ENCODE measurements around the gene MINDY4. TPM values are rescaled to one million over a fixed set of nuclear protein-coding genes. Genes with fewer than 3 reads are reported as not detected.

MINDY4 gene
- total RNA-seq, result 1 to 10 TPM; 1.8 to 6.1 TPM
- polyA plus RNA-seq, result 1 to 10 TPM in 1 of 2 donors, under 1 TPM in 1; 0.93 to 1.9 TPM

DNA sequence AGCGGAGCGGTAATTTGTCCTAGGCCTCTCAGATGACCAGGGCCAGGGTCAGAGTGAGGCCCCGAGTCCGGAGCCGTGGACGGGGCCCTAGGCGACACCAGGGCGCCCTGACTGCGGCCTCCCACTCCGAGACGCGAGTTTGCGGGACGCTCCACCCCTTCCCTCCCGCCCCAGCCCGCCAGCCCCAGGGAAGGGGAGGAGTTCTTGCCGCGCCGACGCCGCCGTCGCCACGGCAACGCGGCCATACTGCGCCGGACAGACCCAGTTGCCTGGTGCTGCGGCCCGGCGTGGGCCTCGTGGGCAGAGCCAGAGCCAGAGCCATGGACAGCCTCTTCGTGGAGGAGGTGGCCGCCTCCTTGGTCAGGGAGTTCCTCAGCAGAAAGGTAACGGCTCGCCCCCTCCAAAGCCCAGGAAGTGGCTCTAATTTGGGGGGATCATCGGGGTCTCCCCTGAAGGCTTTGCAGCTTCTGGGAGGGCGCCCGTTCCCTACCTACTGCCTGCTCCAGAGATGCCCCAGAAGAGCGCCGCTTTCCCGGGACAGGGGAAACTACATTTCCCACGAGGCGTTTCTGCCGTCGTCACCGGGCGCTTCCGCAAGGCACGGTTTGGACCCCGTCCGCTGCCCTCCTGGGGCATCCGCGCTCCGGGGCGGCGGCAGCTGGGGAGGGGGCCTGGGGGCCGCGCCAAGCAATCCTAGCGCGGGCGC, at the start of gene MINDY4:
MINDY4 (plus strand) TSS at position 244 of the 706 bp plus-strand sequence; CDS start at position 321, 77 bp downstream.
- TF ChIP-seq, protein P1, sequence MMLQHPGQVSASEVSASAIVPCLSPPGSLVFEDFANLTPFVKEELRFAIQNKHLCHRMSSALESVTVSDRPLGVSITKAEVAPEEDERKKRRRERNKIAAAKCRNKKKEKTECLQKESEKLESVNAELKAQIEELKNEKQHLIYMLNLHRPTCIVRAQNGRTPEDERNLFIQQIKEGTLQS (IDR thresholded peaks at IDR 0.05), result no peak
- TF ChIP-seq, protein P2, sequence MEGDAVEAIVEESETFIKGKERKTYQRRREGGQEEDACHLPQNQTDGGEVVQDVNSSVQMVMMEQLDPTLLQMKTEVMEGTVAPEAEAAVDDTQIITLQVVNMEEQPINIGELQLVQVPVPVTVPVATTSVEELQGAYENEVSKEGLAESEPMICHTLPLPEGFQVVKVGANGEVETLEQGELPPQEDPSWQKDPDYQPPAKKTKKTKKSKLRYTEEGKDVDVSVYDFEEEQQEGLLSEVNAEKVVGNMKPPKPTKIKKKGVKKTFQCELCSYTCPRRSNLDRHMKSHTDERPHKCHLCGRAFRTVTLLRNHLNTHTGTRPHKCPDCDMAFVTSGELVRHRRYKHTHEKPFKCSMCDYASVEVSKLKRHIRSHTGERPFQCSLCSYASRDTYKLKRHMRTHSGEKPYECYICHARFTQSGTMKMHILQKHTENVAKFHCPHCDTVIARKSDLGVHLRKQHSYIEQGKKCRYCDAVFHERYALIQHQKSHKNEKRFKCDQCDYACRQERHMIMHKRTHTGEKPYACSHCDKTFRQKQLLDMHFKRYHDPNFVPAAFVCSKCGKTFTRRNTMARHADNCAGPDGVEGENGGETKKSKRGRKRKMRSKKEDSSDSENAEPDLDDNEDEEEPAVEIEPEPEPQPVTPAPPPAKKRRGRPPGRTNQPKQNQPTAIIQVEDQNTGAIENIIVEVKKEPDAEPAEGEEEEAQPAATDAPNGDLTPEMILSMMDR (IDR thresholded peaks at IDR 0.05; ENCODE audit: low read depth, low read length, missing input control), result no peak
- TF ChIP-seq GABPA (IDR thresholded peaks at IDR 0.05 in 1 of 2, conservative IDR thresholded peaks at IDR 0.05 in 1 of 2) (peak in 1 of 2 donors; percentile 40), MAX (IDR thresholded peaks at IDR 0.05) (peak; percentile 15), YY1 (IDR thresholded peaks at IDR 0.05) (peak; percentile 94), RXRA (IDR thresholded peaks at IDR 0.05) (peak in 1 of 2 donors; percentile 3)
- WGBS, result 2% methylated on average over 62 of the region's 62 CpGs

DNA sequence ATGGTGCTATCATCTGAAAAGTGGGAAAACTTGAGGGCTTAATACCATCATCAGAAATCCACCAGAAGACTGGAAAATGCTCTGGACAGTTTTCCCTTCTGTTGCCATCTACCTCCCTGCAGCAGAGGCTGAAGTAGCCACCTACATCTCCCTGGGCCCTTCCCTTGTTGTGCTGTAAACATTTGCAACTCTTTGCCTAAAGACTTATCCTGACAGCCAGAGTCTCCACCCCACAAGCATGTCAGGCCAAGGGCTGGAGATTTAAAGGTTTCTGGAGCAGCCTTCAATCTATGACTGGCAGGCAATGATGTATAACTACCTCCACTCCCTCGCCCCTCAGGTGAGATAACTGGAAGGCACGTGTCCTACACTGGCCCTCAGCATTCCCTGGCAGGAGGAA, 49.0 kb upstream of the MINDY4 start:
- H3K36me3 ChIP-seq (ENCODE audit: control insufficient read depth in 4 of 4, insufficient read depth in 3 of 4, low read depth in 1 of 4, low read length in 3 of 4), result no peaks in the 10 kb centered on the region
- no peak overlapping the region for H3K9ac ChIP-seq (ENCODE audit: low read depth in 1 of 2, low read length in 2 of 2)
- no peak overlapping the region for H3K27ac ChIP-seq (ENCODE audit: low read depth in 1 of 2, low read length in 2 of 2)
- no peak overlapping the region for H3K4me3 ChIP-seq (ENCODE audit: low read depth in 1 of 3, low read length in 3 of 3)
- peaks cover 0 to 2% (median 0%) of the 10 kb centered on the region in 4 donors for H3K27me3 ChIP-seq (ENCODE audit: control insufficient read depth in 4 of 4, insufficient read depth in 4 of 4, low read length in 3 of 4)
- no peak for DNase-seq (ENCODE audit: low spot score)
- peaks cover 0 to 8% (median 4%) of the 10 kb centered on the region in 4 donors for H3K9me3 ChIP-seq (ENCODE audit: control insufficient read depth in 4 of 4, low read length in 3 of 4)
- TF ChIP-seq YY1 (IDR thresholded peaks at IDR 0.05), result no peak
- no peak for TF ChIP-seq TAF1 (conservative IDR thresholded peaks at IDR 0.05)
- TF ChIP-seq MAX (IDR thresholded peaks at IDR 0.05), result no peak
- no peak for TF ChIP-seq ZBTB33 (IDR thresholded peaks at IDR 0.05)
- TF ChIP-seq FOXA1 (IDR thresholded peaks at IDR 0.05), result no peak
- TF ChIP-seq GABPA (IDR thresholded peaks at IDR 0.05 in 1 of 2, conservative IDR thresholded peaks at IDR 0.05 in 1 of 2), result no peak
- TF ChIP-seq NR2F2 (IDR thresholded peaks at IDR 0.05), result no peak
- TF ChIP-seq, protein P1 (IDR thresholded peaks at IDR 0.05), result no peak
- no peak for TF ChIP-seq HNF4A (conservative IDR thresholded peaks at IDR 0.05)
- no peak for TF ChIP-seq EGR1 (IDR thresholded peaks at IDR 0.05; ENCODE audit: low read depth in 2 of 2)
- TF ChIP-seq, protein P3, sequence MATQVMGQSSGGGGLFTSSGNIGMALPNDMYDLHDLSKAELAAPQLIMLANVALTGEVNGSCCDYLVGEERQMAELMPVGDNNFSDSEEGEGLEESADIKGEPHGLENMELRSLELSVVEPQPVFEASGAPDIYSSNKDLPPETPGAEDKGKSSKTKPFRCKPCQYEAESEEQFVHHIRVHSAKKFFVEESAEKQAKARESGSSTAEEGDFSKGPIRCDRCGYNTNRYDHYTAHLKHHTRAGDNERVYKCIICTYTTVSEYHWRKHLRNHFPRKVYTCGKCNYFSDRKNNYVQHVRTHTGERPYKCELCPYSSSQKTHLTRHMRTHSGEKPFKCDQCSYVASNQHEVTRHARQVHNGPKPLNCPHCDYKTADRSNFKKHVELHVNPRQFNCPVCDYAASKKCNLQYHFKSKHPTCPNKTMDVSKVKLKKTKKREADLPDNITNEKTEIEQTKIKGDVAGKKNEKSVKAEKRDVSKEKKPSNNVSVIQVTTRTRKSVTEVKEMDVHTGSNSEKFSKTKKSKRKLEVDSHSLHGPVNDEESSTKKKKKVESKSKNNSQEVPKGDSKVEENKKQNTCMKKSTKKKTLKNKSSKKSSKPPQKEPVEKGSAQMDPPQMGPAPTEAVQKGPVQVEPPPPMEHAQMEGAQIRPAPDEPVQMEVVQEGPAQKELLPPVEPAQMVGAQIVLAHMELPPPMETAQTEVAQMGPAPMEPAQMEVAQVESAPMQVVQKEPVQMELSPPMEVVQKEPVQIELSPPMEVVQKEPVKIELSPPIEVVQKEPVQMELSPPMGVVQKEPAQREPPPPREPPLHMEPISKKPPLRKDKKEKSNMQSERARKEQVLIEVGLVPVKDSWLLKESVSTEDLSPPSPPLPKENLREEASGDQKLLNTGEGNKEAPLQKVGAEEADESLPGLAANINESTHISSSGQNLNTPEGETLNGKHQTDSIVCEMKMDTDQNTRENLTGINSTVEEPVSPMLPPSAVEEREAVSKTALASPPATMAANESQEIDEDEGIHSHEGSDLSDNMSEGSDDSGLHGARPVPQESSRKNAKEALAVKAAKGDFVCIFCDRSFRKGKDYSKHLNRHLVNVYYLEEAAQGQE (IDR thresholded peaks at IDR 0.05), result no peak
- no peak for TF ChIP-seq SP1 (IDR thresholded peaks at IDR 0.05)
- no peak for TF ChIP-seq JUND (IDR thresholded peaks at IDR 0.05)
- no peak for TF ChIP-seq RAD21 (IDR thresholded peaks at IDR 0.05)
- TF ChIP-seq, protein P2 (IDR thresholded peaks at IDR 0.05; ENCODE audit: low read depth, low read length, missing input control), result no peak
- no peak for TF ChIP-seq FOXA2 (IDR thresholded peaks at IDR 0.05)
- TF ChIP-seq HNF4G (IDR thresholded peaks at IDR 0.05), result no peak
- no peak for TF ChIP-seq RXRA (IDR thresholded peaks at IDR 0.05)
- no peaks in the 10 kb centered on the region for H3K4me1 ChIP-seq (ENCODE audit: control insufficient read depth in 4 of 4, insufficient read depth in 4 of 4, low read length in 3 of 4)
- WGBS, result 78% methylated on average over 2 of the region's 2 CpGs

More for the DNA sequence above, at the start of gene MINDY4:
- H3K9ac ChIP-seq (ENCODE audit: low read depth in 1 of 2, low read length in 2 of 2), result peak within 1 kb of the TSS; percentile 36 to 78
- H3K4me1 ChIP-seq (ENCODE audit: control insufficient read depth in 4 of 4, insufficient read depth in 4 of 4, low read length in 3 of 4), result peaks cover 3 to 14% (median 8%) of the 10 kb centered on the region in 4 donors
- peak; percentile 85 for DNase-seq (ENCODE audit: low spot score)
- H3K4me3 ChIP-seq (ENCODE audit: low read depth in 1 of 3, low read length in 3 of 3), result peak within 1 kb of the TSS; percentile 66 to 79 (median 72)
- H3K27me3 ChIP-seq (ENCODE audit: control insufficient read depth in 4 of 4, insufficient read depth in 4 of 4, low read length in 3 of 4), result no peaks in the 10 kb centered on the region
- H3K27ac ChIP-seq (ENCODE audit: low read depth in 1 of 2, low read length in 2 of 2), result peak within 1 kb of the TSS; percentile 59 to 77
- no peaks in the 10 kb centered on the region for H3K36me3 ChIP-seq (ENCODE audit: control insufficient read depth in 4 of 4, insufficient read depth in 3 of 4, low read depth in 1 of 4, low read length in 3 of 4)
- no peaks in the 10 kb centered on the region for H3K9me3 ChIP-seq (ENCODE audit: control insufficient read depth in 4 of 4, low read length in 3 of 4)
